Common myeloid progenitor, CD34-positive (primary cell): ENCODE measurements around the gene KCNQ5.

Source experiments
- CTCF ChIA-PET: fragments of 350-600 bp; sonication (Branson Sonifier 250); formaldehyde crosslinking; loops from one replicate; lab custom pipeline; 2021; ENCODE audit warnings: antibody characterized with exemption; lab: Charles Lee
- POLR2A ChIA-PET: fragments of 350-600 bp; sonication (Branson Sonifier 250); formaldehyde crosslinking; loops from one replicate; lab custom pipeline; 2021; ENCODE audit warnings: antibody characterized with exemption; lab: Charles Lee
- DNase-seq, 3 donors: peaks; one replicate each; pipeline versions ENCODE4 v3.0.0 to v3.0.0-alpha.2; 2013
- H3K27ac ChIP-seq, 2 experiments: 1 replicate in 1 of 2; 2 replicates in 1 of 2; pipeline ENCODE4 v1.7.0; 2013; ENCODE audit warnings: inconsistent platforms in 2 of 2, low read length in 2 of 2, mild to moderate bottlenecking in 2 of 2, low read depth in 1 of 2, moderate library complexity in 1 of 2; ENCODE audit not compliant: severe bottlenecking in 2 of 2, insufficient read depth in 1 of 2, poor library complexity in 1 of 2
- H3K27me3 ChIP-seq, 5 experiments: replicated peaks in 2 of 5; 1 replicate in 3 of 5; 2 replicates in 2 of 5; pipeline versions ENCODE4 v1.6.1 to v1.7.0; 2013; ENCODE audit warnings: low read length in 4 of 5, mild to moderate bottlenecking in 2 of 5, moderate library complexity in 2 of 5, inconsistent platforms in 1 of 5; ENCODE audit not compliant: insufficient read depth in 5 of 5, control insufficient read depth in 4 of 5
- H3K36me3 ChIP-seq, 4 experiments: 1 replicate in 2 of 4; 2 replicates in 2 of 4; pipeline versions ENCODE4 v1.6.1 to v1.7.0; 2013; ENCODE audit warnings: low read length in 3 of 4, control low read depth in 1 of 4, mild to moderate bottlenecking in 1 of 4; ENCODE audit not compliant: control insufficient read depth in 4 of 4, insufficient read depth in 4 of 4
- H3K4me1 ChIP-seq, 4 experiments: 1 replicate in 3 of 4; 2 replicates in 1 of 4; pipeline versions ENCODE4 v1.6.1 to v1.7.1; 2013; ENCODE audit warnings: low read length in 3 of 4, mild to moderate bottlenecking in 3 of 4, control low read depth in 1 of 4, inconsistent platforms in 1 of 4, moderate library complexity in 1 of 4; ENCODE audit not compliant: control insufficient read depth in 4 of 4, insufficient read depth in 4 of 4; ENCODE audit errors: control extremely low read depth in 1 of 4
- H3K4me3 ChIP-seq, 7 experiments: 1 replicate in 4 of 7; 2 replicates in 3 of 7; pipeline versions ENCODE4 v1.5.1 to v1.7.0; 2013; ENCODE audit warnings: mild to moderate bottlenecking in 7 of 7, low read length in 6 of 7, moderate library complexity in 6 of 7, inconsistent platforms in 2 of 7, low read depth in 2 of 7, control low read depth in 1 of 7; ENCODE audit not compliant: insufficient read depth in 4 of 7, control insufficient read depth in 1 of 7; ENCODE audit errors: extremely low read depth in 1 of 7
- H3K9me3 ChIP-seq, 5 experiments: 1 replicate in 4 of 5; 2 replicates in 1 of 5; pipeline versions ENCODE4 v1.6.1 to v1.7.1; 2013; ENCODE audit warnings: low read length in 4 of 5, mild to moderate bottlenecking in 2 of 5, inconsistent platforms in 1 of 5, low read depth in 1 of 5, moderate library complexity in 1 of 5; ENCODE audit not compliant: control insufficient read depth in 4 of 5, insufficient read depth in 2 of 5; ENCODE audit errors: control extremely low read depth in 1 of 5
- WGBS: methylation state at CpG from one replicate; pipeline ENCODE4 v1.1.5; 2013; ENCODE audit not compliant: insufficient coverage; 5-methylcytosine and 5-hydroxymethylcytosine counted together

Gene KCNQ5

GRCh38 chr6:72696055-72696454, 74.2 kb downstream of the KCNQ5 start:
- DNase-seq: no peak
- Histone ChIP-seq H3K36me3 (peaks cover 0 to 2% (median 0%) of the 10 kb centered on the region in 4 experiments), H3K27ac (no peak overlapping the region), H3K9me3 (no peaks in the 10 kb centered on the region), H3K27me3 (no peaks in the 10 kb centered on the region), H3K4me3 (no peak overlapping the region), H3K4me1 (no peaks in the 10 kb centered on the region)
- no CpG with 5 or more reads among the region's 3 CpGs for WGBS
- ChIA-PET CTCF (interaction anchor here (1.2 to 1.3 kb wide), 2 partner anchors 9 to 63 kb away, joined by 4 to 5 read pairs; no protein-coding TSS in a partner anchor), POLR2A (no interaction called here)

GRCh38 chr6:72699159-72699558, 77.3 kb downstream of the KCNQ5 start:
- H3K27ac ChIP-seq: no peak overlapping the region
- peaks cover 0 to 2% (median 0%) of the 10 kb centered on the region in 4 experiments for H3K36me3 ChIP-seq
- H3K9me3 ChIP-seq: no peaks in the 10 kb centered on the region
- no peak for DNase-seq
- POLR2A ChIA-PET: no interaction called here
- no CpG with 5 or more reads among the region's 1 CpG for WGBS
- H3K4me3 ChIP-seq: no peak overlapping the region
- peaks cover 0 to 3% (median 0%) of the 10 kb centered on the region in 4 experiments for H3K4me1 ChIP-seq
- H3K27me3 ChIP-seq: no peaks in the 10 kb centered on the region
- CTCF ChIA-PET: interaction anchor here (2.6 kb wide), 1 partner anchor 10 kb away, joined by 8 read pairs; no protein-coding TSS in a partner anchor

- Histone ChIP-seq H3K27me3 (no peaks in the 10 kb centered on the region), H3K4me3 (no peak overlapping the region), H3K27ac (no peak overlapping the region), H3K36me3 (peaks cover 0 to 2% (median 0%) of the 10 kb centered on the region in 4 experiments), H3K9me3 (no peaks in the 10 kb centered on the region), H3K4me1 (peaks cover 0 to 3% (median 0%) of the 10 kb centered on the region in 4 experiments)
- ChIA-PET POLR2A (no interaction called here), CTCF (no interaction called here)
- 100% methylated on average over 3 of the region's 3 CpGs for WGBS
- no peak for DNase-seq
These were observed 80.6 kb downstream of the KCNQ5 start for GRCh38 chr6:72702421-72702820.

DNA sequence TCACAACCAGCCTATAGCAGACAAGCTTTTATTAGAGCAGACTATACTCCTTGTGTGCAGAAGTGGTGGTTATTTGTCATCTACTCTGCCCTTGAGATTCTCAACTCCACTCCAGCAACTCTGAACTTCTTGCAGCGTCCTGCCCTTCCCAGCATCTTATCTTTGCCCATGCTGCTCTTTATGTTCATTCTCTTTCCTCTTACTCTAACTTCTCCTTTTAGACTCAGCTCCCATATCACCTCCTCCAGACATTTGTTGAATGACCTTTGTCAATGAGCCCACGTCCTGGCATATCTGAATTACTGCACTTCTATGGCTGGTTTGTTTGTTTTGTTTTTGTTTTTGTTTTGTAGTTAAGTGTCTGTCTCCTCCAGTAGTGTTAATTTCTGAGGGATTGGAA, 81.2 kb downstream of the KCNQ5 start:
- 63% methylated on average over 1 of the region's 2 CpGs for WGBS
- Histone ChIP-seq H3K27me3 (no peaks in the 10 kb centered on the region), H3K4me3 (no peak overlapping the region), H3K27ac (no peak overlapping the region), H3K9me3 (no peaks in the 10 kb centered on the region), H3K36me3 (peaks cover 0 to 2% (median 0%) of the 10 kb centered on the region in 4 experiments), H3K4me1 (peaks cover 0 to 3% (median 0%) of the 10 kb centered on the region in 4 experiments)
- ChIA-PET CTCF (no interaction called here), POLR2A (interaction anchor here (1.0 kb wide), 1 partner anchor 10 kb away, joined by 5 read pairs; no protein-coding TSS in a partner anchor)
- peak; percentile 17 to 70 (median 56) for DNase-seq

DNA sequence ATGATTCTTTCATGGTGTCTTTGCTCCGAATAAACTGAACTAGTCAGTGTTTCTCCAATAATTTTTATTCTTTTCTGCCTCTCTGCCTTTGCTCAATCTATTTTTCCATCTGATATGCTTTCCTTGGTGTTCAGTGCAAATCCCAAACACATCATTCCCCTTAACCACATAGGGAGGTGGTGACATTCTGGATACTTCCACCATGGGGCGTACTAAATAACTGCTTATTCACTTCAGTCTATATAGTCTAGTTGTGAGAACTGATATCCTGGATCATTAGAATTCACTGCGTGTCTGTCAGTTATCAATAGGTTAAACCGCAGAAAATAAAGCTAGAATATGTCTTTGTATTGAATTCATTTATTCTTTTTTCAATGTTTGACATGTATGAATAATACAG, 83.1 kb downstream of the KCNQ5 start:
- Histone ChIP-seq H3K9me3 (peaks cover 0 to 7% (median 0%) of the 10 kb centered on the region in 5 experiments), H3K4me3 (no peak overlapping the region), H3K36me3 (peaks cover 0 to 3% (median 0%) of the 10 kb centered on the region in 4 experiments), H3K27me3 (no peaks in the 10 kb centered on the region), H3K4me1 (peaks cover 0 to 3% (median 0%) of the 10 kb centered on the region in 4 experiments), H3K27ac (no peak overlapping the region)
- POLR2A ChIA-PET: no interaction called here
- no peak for DNase-seq
- WGBS: 100% methylated on average over 1 of the region's 4 CpGs
- CTCF ChIA-PET: interaction anchor here (1.8 kb wide), 1 partner anchor 9 kb away, joined by 4 read pairs; no protein-coding TSS in a partner anchor

DNA sequence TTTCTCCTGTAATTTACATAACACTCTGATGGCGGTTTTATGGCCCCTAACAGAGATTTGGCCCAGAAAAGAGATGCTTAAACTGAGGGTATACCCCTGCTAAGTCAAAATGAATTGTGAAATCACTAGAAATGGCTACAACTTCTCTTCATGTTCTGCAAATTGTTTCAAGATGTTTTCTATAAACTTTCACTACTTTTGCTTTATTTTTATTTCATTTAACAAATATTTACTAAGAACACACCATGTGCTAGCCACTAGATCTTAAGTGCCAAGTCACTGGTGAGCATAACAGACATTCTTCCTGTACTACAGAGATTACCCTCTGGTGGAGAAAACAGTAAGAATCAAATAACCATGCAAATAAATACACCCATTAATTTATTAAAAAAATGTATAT, 87.6 kb downstream of the KCNQ5 start:
- Histone ChIP-seq H3K9me3 (peaks cover 0 to 10% (median 4%) of the 10 kb centered on the region in 5 experiments), H3K27ac (no peak overlapping the region), H3K4me1 (no peaks in the 10 kb centered on the region), H3K27me3 (no peaks in the 10 kb centered on the region), H3K36me3 (peaks cover 0 to 12% (median 4%) of the 10 kb centered on the region in 4 experiments), H3K4me3 (no peak overlapping the region)
- CTCF ChIA-PET: no interaction called here
- POLR2A ChIA-PET: no interaction called here
- no peak for DNase-seq
- WGBS: 100% methylated on average over 1 of the region's 1 CpG

GRCh38 chr6:72711731-72712130, 89.9 kb downstream of the KCNQ5 start:
- H3K4me1 ChIP-seq: no peaks in the 10 kb centered on the region
- POLR2A ChIA-PET: no interaction called here
- WGBS: no CpG with 5 or more reads among the region's 1 CpG
- H3K4me3 ChIP-seq: no peak overlapping the region
- CTCF ChIA-PET: interaction anchor here (1.5 kb wide), 1 partner anchor 95 kb away, joined by 4 read pairs; no protein-coding TSS in a partner anchor
- H3K9me3 ChIP-seq: peaks cover 0 to 10% (median 4%) of the 10 kb centered on the region in 5 experiments
- no peaks in the 10 kb centered on the region for H3K27me3 ChIP-seq
- peaks cover 0 to 12% (median 4%) of the 10 kb centered on the region in 4 experiments for H3K36me3 ChIP-seq
- no peak overlapping the region for H3K27ac ChIP-seq
- no peak for DNase-seq
